K562 (cell line): Measurements from ENCODE around the gene TLX3. TPM values are rescaled to one million over a fixed set of nuclear protein-coding genes. Genes with fewer than 3 reads are reported as not detected.

Experiments
- ATF3 ChIP-seq, 2 experiments: fragments of 450-650 bp in 1 of 2; sonication (generic) in 1 of 2; formaldehyde crosslinking in 1 of 2; IDR thresholded peaks in 1 of 2; conservative IDR thresholded peaks in 1 of 2; 2 replicates each; pipeline versions ENCODE4 v1.6.1 to v1.8.1; 2016 to 2023; ENCODE audit warnings: mild to moderate bottlenecking in 2 of 2, moderate library complexity in 2 of 2, inconsistent platforms in 1 of 2, missing genetic modification reagents in 1 of 2
- HNRNPH1 ChIP-seq: fragments of 200-400 bp; formaldehyde crosslinking; optimal IDR thresholded peaks from 2 replicates; pipeline ENCODE3; 2017; ENCODE audit warnings: low read depth, mild to moderate bottlenecking, low read length, moderate library complexity
- MAX ChIP-seq: sonication (generic); formaldehyde crosslinking; IDR thresholded peaks from 2 replicates; pipeline ENCODE4 v1.9.0; 2022; ENCODE audit warnings: mild to moderate bottlenecking, missing genetic modification reagents
- NFE2L1 ChIP-seq: fragments of 450-650 bp; IDR thresholded peaks from 2 replicates; pipeline ENCODE4 v1.6.1; 2016; ENCODE audit warnings: missing genetic modification characterization, low read depth, mild to moderate bottlenecking, missing compliant biosample characterization, moderate library complexity, borderline replicate concordance
- NONO ChIP-seq, 2 experiments: fragments of 200-400 bp in 1 of 2; fragments of 450-650 bp in 1 of 2; formaldehyde crosslinking in 1 of 2; IDR thresholded peaks; 2 replicates each; pipeline ENCODE4 v1.6.1; 2017; ENCODE audit warnings: low read depth in 2 of 2, mild to moderate bottlenecking in 2 of 2, moderate library complexity in 2 of 2, low read length in 1 of 2
- ZBTB8A ChIP-seq: fragments of 450-650 bp; IDR thresholded peaks from 2 replicates; pipeline ENCODE4 v1.6.1; 2018; ENCODE audit warnings: mild to moderate bottlenecking, moderate library complexity; ENCODE audit not compliant: partially characterized antibody
- polyA plus RNA-seq, 8 experiments: library from polyadenylated mRNA; depleted of rRNA in 4 of 8; stranded (reverse) in 5 of 8; unstranded in 3 of 8; fragments of >200 nt; fragmentation: Nextera tagmentation in 2 of 8; fragmentation: Illumina TruSeq in 1 of 8; extraction: Ambion mirVana in 2 of 8; extraction: Trizol in 1 of 8; gene quantifications; 2 replicates each; pipeline versions ENCODE4 v1.2.1 to v1.2.3, GENCODE V29; 2011 to 2014; ENCODE audit warnings: inconsistent platforms in 1 of 8, missing spikeins in 1 of 8
- total RNA-seq, 7 experiments: library from RNA; depleted of rRNA in 6 of 7; stranded (reverse); fragments of >200 nt in 6 of 7; fragmentation: Illumina TruSeq in 2 of 7; extraction: Trizol in 2 of 7; gene quantifications; 2 replicates each; pipeline versions ENCODE4 v1.2.1 to v1.2.3, GENCODE V29; 2011 to 2021; ENCODE audit warnings: low replicate concordance in 1 of 7

The TLX3 gene
- total and polyA plus RNA-seq, 9 of the 15 experiments (the other 6 are each of a cell fraction or from before 2014, with no cell fraction given) = not detected

- no peak for TF ChIP-seq ATF3 (IDR thresholded peaks at IDR 0.05)
- no peak for TF ChIP-seq ATF3 (CRISPR knock-in tag; conservative IDR thresholded peaks at IDR 0.05)
- TF ChIP-seq MAX = no peak
- TF ChIP-seq NONO (IDR thresholded peaks at IDR 0.05; ENCODE audit: low read depth in 2 of 2, low read length in 1 of 2) = no peak
- TF ChIP-seq ZBTB8A = no peak
- TF ChIP-seq NFE2L1 (tag) = no peak
- TF ChIP-seq HNRNPH1 = no peak
These were observed 1.1 kb upstream of the TLX3 start (continued) for GRCh38 chr5:171307789-171308452.
